HepG2 (cell line): ENCODE results near the gene STK4. TPM values are rescaled to one million over a fixed set of nuclear protein-coding genes. Genes with fewer than 3 reads are reported as not detected.
A peak's percentile ranks its signal among the peaks of the same experiment; 100 is the strongest.

Source experiments
- ATF6 ChIP-seq: sonication (generic); formaldehyde crosslinking; conservative IDR thresholded peaks from 2 replicates; pipeline ENCODE4 v1.4.0; 2020; ENCODE audit warnings: missing genetic modification reagents
- ATF7 ChIP-seq, 2 experiments: fragments of 450-650 bp in 1 of 2; sonication (generic) in 1 of 2; formaldehyde crosslinking in 1 of 2; IDR thresholded peaks; 2 replicates each; pipeline versions ENCODE4 v1.4.0 to v1.6.1; 2016 to 2020; ENCODE audit warnings: antibody characterized with exemption in 1 of 2, mild to moderate bottlenecking in 1 of 2, missing genetic modification reagents in 1 of 2
- CHD2 ChIP-seq: IDR thresholded peaks from 2 replicates; pipeline ENCODE4 v1.6.1; 2011; ENCODE audit warnings: low read depth, low read length, improper control_type of control experiment
- ELF1 ChIP-seq: sonication (generic); formaldehyde crosslinking; IDR thresholded peaks from 2 replicates; pipeline ENCODE4 v1.4.0; 2020; ENCODE audit warnings: missing genetic modification reagents
- ETS1 ChIP-seq: sonication (generic); formaldehyde crosslinking; IDR thresholded peaks from 2 replicates; pipeline ENCODE4 v1.4.0; 2020; ENCODE audit warnings: missing genetic modification reagents
- FOXA1 ChIP-seq, 2 experiments: fragments of 450-650 bp in 1 of 2; sonication (generic) in 1 of 2; formaldehyde crosslinking in 1 of 2; IDR thresholded peaks; 2 replicates each; pipeline versions ENCODE4 v1.4.0 to v1.6.1; 2016 to 2020; ENCODE audit warnings: missing genetic modification reagents in 1 of 2
- IKZF5 ChIP-seq: IDR thresholded peaks from 2 replicates; pipeline ENCODE4 v1.6.1; 2018; ENCODE audit warnings: missing genetic modification reagents, mild to moderate bottlenecking, missing compliant biosample characterization
- KDM2A ChIP-seq: sonication (generic); formaldehyde crosslinking; IDR thresholded peaks from 2 replicates; pipeline ENCODE4 v1.4.0; 2020; ENCODE audit warnings: low read depth, missing genetic modification reagents, borderline replicate concordance
- MXD3 ChIP-seq: IDR thresholded peaks from 2 replicates; pipeline ENCODE4 v1.6.1; 2016; ENCODE audit warnings: mild to moderate bottlenecking, missing biosample characterization, missing genetic modification reagents
- NR1H2 ChIP-seq: sonication (generic); formaldehyde crosslinking; IDR thresholded peaks from 2 replicates; pipeline ENCODE4 v1.8.1; 2022; ENCODE audit warnings: low read depth, missing genetic modification reagents, borderline replicate concordance
- PLRG1 ChIP-seq: fragments of 450-650 bp; conservative IDR thresholded peaks from 2 replicates; pipeline ENCODE4 v1.6.1; 2016
- POGK ChIP-seq: sonication (generic); formaldehyde crosslinking; conservative IDR thresholded peaks from 2 replicates; pipeline ENCODE4 v1.8.0; 2022; ENCODE audit warnings: mild to moderate bottlenecking, moderate library complexity, missing genetic modification reagents
- SRF ChIP-seq: IDR thresholded peaks from 2 replicates; pipeline ENCODE4 v1.6.1; 2011; ENCODE audit warnings: mild to moderate bottlenecking, low read depth, low read length, moderate library complexity
- TEAD2 ChIP-seq: sonication (generic); formaldehyde crosslinking; IDR thresholded peaks from 2 replicates; pipeline ENCODE4 v1.9.0; 2021; ENCODE audit warnings: missing genetic modification reagents
- TFDP1 ChIP-seq: IDR thresholded peaks from 2 replicates; pipeline ENCODE4 v1.6.1; 2016; ENCODE audit warnings: missing compliant biosample characterization, missing genetic modification reagents, borderline replicate concordance
- ZBTB10 ChIP-seq: sonication (generic); formaldehyde crosslinking; IDR thresholded peaks from 2 replicates; pipeline ENCODE4 v1.4.0; 2020; ENCODE audit warnings: missing genetic modification reagents, borderline replicate concordance
- ZNF234 ChIP-seq: sonication (generic); formaldehyde crosslinking; conservative IDR thresholded peaks from 2 replicates; pipeline ENCODE4 v1.5.1; 2020; ENCODE audit warnings: mild to moderate bottlenecking, missing genetic modification reagents
- ZNF816 ChIP-seq: sonication (generic); formaldehyde crosslinking; IDR thresholded peaks from 2 replicates; pipeline ENCODE4 v1.8.0; 2022; ENCODE audit warnings: missing genetic modification reagents, mild to moderate bottlenecking, borderline replicate concordance
- ZNF878 ChIP-seq: sonication (generic); formaldehyde crosslinking; IDR thresholded peaks from 2 replicates; pipeline ENCODE4 v1.8.1; 2023; ENCODE audit warnings: mild to moderate bottlenecking, missing genetic modification reagents, moderate library complexity
- polyA plus RNA-seq, 8 experiments: library from polyadenylated mRNA; depleted of rRNA in 3 of 8; stranded (reverse) in 7 of 8; unstranded in 1 of 8; fragments of >200 nt; fragmentation: Illumina TruSeq in 4 of 8; extraction: Trizol in 4 of 8; gene quantifications; 2 replicates each; pipeline versions ENCODE4 v1.2.1 to v1.2.3, GENCODE V29; 2011 to 2016; ENCODE audit warnings: low read depth in 4 of 8, missing spikeins in 1 of 8, mixed read lengths in 1 of 8; ENCODE audit not compliant: insufficient read depth in 1 of 8
- total RNA-seq, 5 experiments: library from RNA; depleted of rRNA; stranded (reverse); fragments of >200 nt; fragmentation: Illumina TruSeq; extraction: Trizol; gene quantifications; 2 replicates each; pipeline ENCODE4 v1.2.3, GENCODE V29; 2016; ENCODE audit warnings: low read depth in 1 of 5

Gene STK4
- total and polyA plus RNA-seq, 2 of the 13 experiments (the other 11 are each of a cell fraction or from before 2014, with no cell fraction given): 25.6 to 38.3 TPM

GRCh38 chr20:45077559-45077958 is 111.2 kb downstream of the STK4 start (continued):
- TF ChIP-seq ZNF878 (0 out of 2 replicates have a peak, but pooled peaks have one; percentile 45), IKZF5 (no peak; the same call in 1 of the 2 replicates), ATF7 (IDR thresholded peaks at IDR 0.05) (no peak), ATF7 (CRISPR knock-in tag; IDR thresholded peaks at IDR 0.05) (no peak), CHD2 (no peak), KDM2A (CRISPR knock-in tag) (no peak), ATF6 (CRISPR knock-in tag) (no peak), FOXA1 (IDR thresholded peaks at IDR 0.05) (no peak), FOXA1 (CRISPR knock-in tag; IDR thresholded peaks at IDR 0.05) (peak; percentile 13; the same call in 1 of the 2 replicates), PLRG1 (no peak), ZNF234 (CRISPR knock-in tag) (no peak), SRF (no peak), ELF1 (CRISPR knock-in tag) (no peak), MXD3 (no peak), POGK (CRISPR knock-in tag) (no peak), ZNF816 (CRISPR knock-in tag) (no peak), TEAD2 (CRISPR knock-in tag) (no peak), NR1H2 (CRISPR knock-in tag) (no peak), ETS1 (CRISPR knock-in tag) (no peak), ZBTB10 (CRISPR knock-in tag) (no peak), TFDP1 (CRISPR knock-in tag) (no peak)
